ENCODE results near the gene TEKT2.

The TEKT2 gene

GRCh38 chr1:36126005-36126716, 42.3 kb downstream of the TEKT2 start:
- DNase-seq (ENCODE audit: insufficient read length, low spot score): no peak
- FAIRE-seq: peak; percentile 79

GRCh38 chr1:36126797-36127500, 43.1 kb downstream of the TEKT2 start:
- DNase-seq (ENCODE audit: insufficient read length, low spot score) (no peak), FAIRE-seq (no peak)

- DNase-seq (ENCODE audit: insufficient read length, low spot score): no peak
- FAIRE-seq: no peak
Observed at GRCh38 chr1:36128126-36128904, 44.4 kb downstream of the TEKT2 start.

- no peak for DNase-seq (ENCODE audit: insufficient read length, low spot score)
- no peak for FAIRE-seq
Observed at GRCh38 chr1:36128905-36129206, 45.0 kb downstream of the TEKT2 start.

- FAIRE-seq: no peak
- no peak for DNase-seq (ENCODE audit: insufficient read length, low spot score)
Observed at GRCh38 chr1:36132029-36132428, 48.1 kb downstream of the TEKT2 start.

GRCh38 chr1:36133484-36133883, 49.6 kb downstream of the TEKT2 start:
- peak; percentile 49 for DNase-seq (ENCODE audit: insufficient read length, low spot score)
- no peak for FAIRE-seq

GRCh38 chr1:36134031-36134430, 50.1 kb downstream of the TEKT2 start:
- no peak for DNase-seq (ENCODE audit: insufficient read length, low spot score)
- no peak for FAIRE-seq

GRCh38 chr1:36134505-36135329, 50.8 kb downstream of the TEKT2 start:
- DNase-seq (ENCODE audit: insufficient read length, low spot score) (peak; percentile 80), FAIRE-seq (no peak)

- FAIRE-seq: no peak
- DNase-seq (ENCODE audit: insufficient read length, low spot score): no peak
Observed at GRCh38 chr1:36135330-36135667, 51.4 kb downstream of the TEKT2 start.

GRCh38 chr1:36135796-36136195, 51.9 kb downstream of the TEKT2 start:
- DNase-seq (ENCODE audit: insufficient read length, low spot score) (no peak), FAIRE-seq (no peak)

GRCh38 chr1:36136535-36136934, 52.6 kb downstream of the TEKT2 start:
- DNase-seq (ENCODE audit: insufficient read length, low spot score) (no peak), FAIRE-seq (no peak)

GRCh38 chr1:36137226-36137625, 53.3 kb downstream of the TEKT2 start:
- FAIRE-seq: no peak

GRCh38 chr1:36137776-36138175, 53.9 kb downstream of the TEKT2 start:
- DNase-seq (ENCODE audit: insufficient read length, low spot score): no peak
- FAIRE-seq: no peak

More at GRCh38 chr1:36137226-36137625, 53.3 kb downstream of the TEKT2 start:
- no peak for DNase-seq (ENCODE audit: insufficient read length, low spot score)
